ENCODE results near the gene SIRT2.
"Not testable (repeated sequence)": the region's sequence is repeated elsewhere in the genome, so short reads cannot be mapped to it uniquely, and the experiment has no call there.

SIRT2 gene

GRCh38 chr19:38894968-38895367, 4.5 kb downstream of the SIRT2 start:
- no peak for DNase-seq (ENCODE audit: low read depth)

GRCh38 chr19:38893341-38893771, 6.1 kb downstream of the SIRT2 start:
- no peak for DNase-seq (ENCODE audit: low read depth)

- DNase-seq (ENCODE audit: low read depth) = no peak
These were observed 6.6 kb downstream of the SIRT2 start for GRCh38 chr19:38892841-38893240.

- no peak for DNase-seq (ENCODE audit: low read depth)
These were observed 7.6 kb downstream of the SIRT2 start for GRCh38 chr19:38891771-38892170.

GRCh38 chr19:38890686-38891085, 8.7 kb downstream of the SIRT2 start:
- no peak for DNase-seq (ENCODE audit: low read depth)

- no peak for DNase-seq (ENCODE audit: low read depth)
These were observed 9.6 kb downstream of the SIRT2 start for GRCh38 chr19:38889803-38890202.

GRCh38 chr19:38888876-38889275, 10.5 kb downstream of the SIRT2 start:
- no peak for DNase-seq (ENCODE audit: low read depth)

GRCh38 chr19:38884691-38885090, 14.7 kb downstream of the SIRT2 start:
- not testable (repeated sequence) for DNase-seq (ENCODE audit: low read depth)

- no peak for DNase-seq (ENCODE audit: low read depth)
These were observed 16.1 kb downstream of the SIRT2 start for GRCh38 chr19:38883286-38883685.

- DNase-seq (ENCODE audit: low read depth) = no peak
These were observed 18.4 kb downstream of the SIRT2 start for GRCh38 chr19:38880882-38881609.

GRCh38 chr19:38880076-38880881, 19.1 kb downstream of the SIRT2 start:
- no peak for DNase-seq (ENCODE audit: low read depth)

- DNase-seq (ENCODE audit: low read depth) = no peak
These were observed 20.0 kb downstream of the SIRT2 start for GRCh38 chr19:38879400-38879751.

- DNase-seq (ENCODE audit: low read depth) = no peak
These were observed 20.6 kb downstream of the SIRT2 start for GRCh38 chr19:38878575-38879399.

- DNase-seq (ENCODE audit: low read depth) = peak; percentile 37
These were observed 21.4 kb downstream of the SIRT2 start, which contains the start of gene RINL for GRCh38 chr19:38877781-38878574. Gene RINL, minus strand, starts transcription at chr19:38878275. Its CDS starts 1,533 bp downstream, at chr19:38876742.

- no peak for DNase-seq (ENCODE audit: low read depth)
These were observed 23.6 kb downstream of the SIRT2 start for GRCh38 chr19:38875656-38876395.

- not testable (repeated sequence) for DNase-seq (ENCODE audit: low read depth)
These were observed 26.0 kb downstream of the SIRT2 start for GRCh38 chr19:38873400-38873799.

- no peak for DNase-seq (ENCODE audit: low read depth)
These were observed 28.8 kb downstream of the SIRT2 start for GRCh38 chr19:38870612-38871011.

- peak; percentile 88 for DNase-seq (ENCODE audit: low read depth)
These were observed 29.4 kb downstream of the SIRT2 start for GRCh38 chr19:38869836-38870607.

- DNase-seq (ENCODE audit: low read depth) = no peak
These were observed 30.1 kb downstream of the SIRT2 start for GRCh38 chr19:38869160-38869835.

Measured in stimulated activated CD8-positive, alpha-beta memory T cell treated with anti-CD3 and anti-CD28 coated beads, Interleukin-12 subunit alpha, Interleukin-12 subunit beta, amount 100 ng/mL, for 4 hours (primary cell).